ENCODE measurements around the gene ABCB9.
"Not testable (repeated sequence)": the region's sequence is repeated elsewhere in the genome, so short reads cannot be mapped to it uniquely, and the experiment has no call there.

Gene ABCB9

GRCh38 chr12:122965851-122966742, at the start of gene ABCB9:
Gene ABCB9, minus strand, starts transcription at chr12:122966463. Its CDS starts 6,228 bp downstream, at chr12:122960235.
- Mint-ChIP-seq H3K36me3 (ENCODE audit: low read depth) (no peaks in the 10 kb centered on the region), H3K27ac (no peak within 1 kb of the TSS), H3K4me1 (ENCODE audit: low read depth) (peaks cover 8% of the 10 kb centered on the region), H3K9me3 (no peaks in the 10 kb centered on the region), H3K4me3 (peak within 1 kb of the TSS; percentile 59), H3K27me3 (ENCODE audit: low read depth) (no peaks in the 10 kb centered on the region)

DNA sequence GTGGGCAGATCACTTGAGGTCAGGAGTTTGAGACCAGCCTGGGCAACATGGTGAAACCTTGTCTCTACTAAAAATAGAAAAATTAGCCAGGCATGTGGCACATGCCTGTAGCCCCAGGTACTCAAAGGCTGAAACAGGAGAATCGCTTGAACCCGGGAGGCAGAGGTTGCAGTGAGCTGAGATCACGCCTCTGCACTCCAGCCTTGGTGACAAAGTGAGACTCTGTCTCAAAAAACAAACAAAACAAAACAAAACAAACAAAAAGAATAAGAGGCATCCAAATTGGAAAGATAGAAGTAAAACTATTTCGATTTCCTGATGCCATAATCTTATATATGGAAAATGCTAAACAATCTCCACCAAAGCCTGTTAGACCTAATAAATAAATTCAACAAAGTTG, 48.2 kb upstream of the ABCB9 start:
- H3K9me3 Mint-ChIP-seq; H3K27ac Mint-ChIP-seq; H3K27me3 Mint-ChIP-seq (ENCODE audit: low read depth); H3K4me1 Mint-ChIP-seq (ENCODE audit: low read depth); H3K4me3 Mint-ChIP-seq; H3K36me3 Mint-ChIP-seq (ENCODE audit: low read depth): not testable (repeated sequence)

DNA sequence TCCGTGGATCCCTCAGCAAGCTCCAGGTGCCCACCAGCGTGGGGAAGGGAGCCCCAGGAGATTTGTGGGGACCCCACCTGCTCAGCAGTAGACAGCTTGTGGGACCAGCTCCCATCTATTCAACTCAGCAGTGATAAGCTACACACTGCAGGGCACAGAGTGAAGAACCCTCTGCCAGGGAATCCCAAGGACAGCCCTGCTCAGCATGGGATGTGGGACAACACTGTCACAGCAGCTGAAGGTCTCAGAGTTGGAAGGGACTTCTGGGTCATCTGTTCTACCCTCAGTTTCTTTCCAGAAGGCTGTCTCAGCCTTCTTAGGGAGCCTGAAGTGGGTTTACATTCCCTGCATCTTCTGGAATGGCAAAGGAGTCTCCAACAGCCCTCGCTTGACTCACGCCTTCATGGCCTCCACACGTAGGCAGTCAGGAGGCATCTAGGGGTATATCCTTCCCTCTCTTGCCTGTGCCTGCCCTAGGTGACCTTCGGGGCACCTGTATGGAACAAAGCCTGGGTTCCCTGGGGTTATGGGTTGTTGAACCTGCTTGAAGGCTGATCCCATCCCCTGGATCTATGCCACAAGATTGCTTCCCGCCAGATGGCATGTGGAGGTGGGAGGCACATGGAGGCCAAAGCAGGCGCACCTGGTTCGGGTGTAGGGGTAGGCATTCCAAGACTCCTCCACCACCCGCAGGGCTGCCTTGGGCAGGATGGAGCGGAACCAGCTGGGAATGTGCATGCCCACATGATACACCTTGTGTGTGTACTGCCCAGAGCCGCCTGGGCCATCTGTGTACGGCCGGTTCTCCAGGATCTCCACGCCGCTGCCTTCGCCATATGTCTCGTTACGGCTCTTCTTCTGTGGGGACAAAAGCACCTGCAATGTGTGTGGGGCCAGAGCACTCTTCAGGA, 47.2 kb upstream of the ABCB9 start:
- Mint-ChIP-seq H3K4me3 (no peak overlapping the region), H3K27ac (no peak overlapping the region), H3K9me3 (no peaks in the 10 kb centered on the region), H3K36me3 (ENCODE audit: low read depth) (no peaks in the 10 kb centered on the region), H3K27me3 (ENCODE audit: low read depth) (no peaks in the 10 kb centered on the region), H3K4me1 (ENCODE audit: low read depth) (peaks cover 1% of the 10 kb centered on the region)

GRCh38 chr12:123011701-123012100, 45.4 kb upstream of the ABCB9 start:
- Mint-ChIP-seq H3K27ac (no peak overlapping the region), H3K9me3 (no peaks in the 10 kb centered on the region), H3K4me1 (ENCODE audit: low read depth) (no peaks in the 10 kb centered on the region), H3K36me3 (ENCODE audit: low read depth) (no peaks in the 10 kb centered on the region), H3K4me3 (no peak overlapping the region), H3K27me3 (ENCODE audit: low read depth) (no peaks in the 10 kb centered on the region)

- H3K4me3 Mint-ChIP-seq, result no peak overlapping the region
- no peaks in the 10 kb centered on the region for H3K9me3 Mint-ChIP-seq
- H3K4me1 Mint-ChIP-seq (ENCODE audit: low read depth), result no peaks in the 10 kb centered on the region
- no peaks in the 10 kb centered on the region for H3K27me3 Mint-ChIP-seq (ENCODE audit: low read depth)
- H3K36me3 Mint-ChIP-seq (ENCODE audit: low read depth), result no peaks in the 10 kb centered on the region
- no peak overlapping the region for H3K27ac Mint-ChIP-seq
Observed at GRCh38 chr12:123010681-123011080, 44.4 kb upstream of the ABCB9 start.

DNA sequence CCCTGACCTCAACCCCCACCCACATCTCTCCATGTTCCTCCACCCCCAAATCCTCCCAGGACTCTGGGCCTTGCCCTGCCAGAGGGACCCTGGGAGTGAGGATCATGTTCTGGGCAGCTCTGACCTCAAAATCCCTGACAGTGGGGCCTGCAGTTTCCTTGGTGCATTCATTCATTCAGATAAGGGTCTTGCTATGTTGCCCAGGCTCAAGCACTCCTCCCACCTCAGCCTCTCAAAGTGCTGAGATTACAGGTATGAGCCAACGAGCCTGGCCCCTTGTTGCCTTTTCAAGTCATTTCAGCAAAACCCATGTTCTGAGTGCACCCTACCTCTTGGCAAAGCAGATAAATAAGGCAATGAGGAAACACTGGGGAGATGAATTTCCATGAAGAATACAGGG, 43.8 kb upstream of the ABCB9 start:
- no peak overlapping the region for H3K27ac Mint-ChIP-seq

DNA sequence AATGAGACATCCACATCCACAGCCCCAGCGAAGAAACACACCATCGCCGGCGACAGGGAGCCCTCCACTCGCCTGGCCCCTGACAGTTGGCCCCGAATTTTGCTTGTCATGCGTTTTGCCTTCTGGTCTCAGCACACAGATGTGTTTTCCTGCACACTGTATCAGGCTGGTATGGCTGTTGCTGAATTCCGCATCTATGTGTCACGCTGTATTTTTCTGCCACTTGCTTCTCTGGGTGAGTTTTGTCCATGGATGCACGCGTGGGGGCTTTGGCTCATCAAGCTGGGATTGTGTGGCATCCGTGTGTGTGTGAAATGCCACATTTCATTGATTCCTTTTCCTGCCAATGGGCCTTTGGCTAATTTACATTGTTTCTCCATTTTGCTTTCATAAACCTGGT, 40.7 kb upstream of the ABCB9 start:
- Mint-ChIP-seq H3K9me3 (no peaks in the 10 kb centered on the region), H3K27ac (no peak overlapping the region), H3K4me1 (ENCODE audit: low read depth) (no peaks in the 10 kb centered on the region), H3K36me3 (ENCODE audit: low read depth) (no peaks in the 10 kb centered on the region), H3K4me3 (no peak overlapping the region), H3K27me3 (ENCODE audit: low read depth) (no peaks in the 10 kb centered on the region)

More for the DNA sequence above, 43.8 kb upstream of the ABCB9 start:
- Mint-ChIP-seq H3K4me3 (no peak overlapping the region), H3K9me3 (no peaks in the 10 kb centered on the region), H3K4me1 (ENCODE audit: low read depth) (no peaks in the 10 kb centered on the region), H3K27me3 (ENCODE audit: low read depth) (no peaks in the 10 kb centered on the region), H3K36me3 (ENCODE audit: low read depth) (no peaks in the 10 kb centered on the region)

DNA sequence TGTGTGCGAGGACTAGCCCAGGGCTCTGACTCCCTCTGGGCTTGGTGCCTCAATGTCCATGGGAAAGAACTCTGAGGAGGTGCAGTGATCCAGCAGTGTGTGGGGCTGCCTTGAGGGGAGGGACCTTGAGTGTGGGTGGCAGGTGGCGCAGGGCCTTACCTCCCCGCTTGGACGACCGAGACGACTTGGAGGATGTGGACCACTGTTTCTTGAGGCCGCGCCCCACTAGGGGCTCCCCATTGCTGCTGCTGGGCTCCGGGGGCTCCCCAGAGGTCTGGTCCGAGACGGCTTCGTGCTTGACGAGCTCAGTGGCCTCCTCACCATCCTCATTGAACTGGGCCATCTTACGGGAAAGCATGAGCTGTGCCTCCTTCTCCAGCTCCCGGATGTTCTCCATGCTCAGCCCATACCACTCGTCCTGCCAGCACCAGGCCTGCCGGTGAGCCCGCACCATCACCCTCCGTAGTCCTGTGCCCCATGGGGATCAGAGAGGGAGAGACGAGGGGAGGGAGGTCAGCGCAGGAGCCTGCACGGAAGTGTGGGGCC, 38.9 kb upstream of the ABCB9 start:
- Mint-ChIP-seq H3K27me3 (ENCODE audit: low read depth) (no peaks in the 10 kb centered on the region), H3K4me3 (no peak overlapping the region), H3K9me3 (no peaks in the 10 kb centered on the region), H3K36me3 (ENCODE audit: low read depth) (no peaks in the 10 kb centered on the region), H3K4me1 (ENCODE audit: low read depth) (no peaks in the 10 kb centered on the region), H3K27ac (no peak overlapping the region)

DNA sequence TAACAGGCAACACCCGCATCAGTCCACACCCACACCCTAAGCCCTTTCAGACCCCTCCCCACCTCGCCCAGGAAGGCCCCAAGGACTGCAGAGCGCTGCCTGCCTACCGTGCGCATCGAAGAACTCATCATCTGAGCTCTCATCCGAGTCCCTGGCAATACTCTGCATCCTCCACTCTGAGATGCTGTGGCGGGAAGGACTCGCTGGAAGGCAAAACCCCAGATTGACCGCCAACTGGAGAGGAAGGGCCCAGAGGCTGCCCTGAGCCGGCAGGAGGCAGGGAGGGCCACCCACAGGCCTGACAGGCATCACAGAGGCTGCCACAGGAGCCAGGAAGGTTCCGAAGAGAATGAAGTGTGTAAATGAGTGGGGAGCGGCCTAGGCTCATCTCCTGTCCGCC, 38.0 kb upstream of the ABCB9 start:
- Mint-ChIP-seq H3K4me3 (no peak overlapping the region), H3K27ac (no peak overlapping the region), H3K9me3 (no peaks in the 10 kb centered on the region), H3K27me3 (ENCODE audit: low read depth) (no peaks in the 10 kb centered on the region), H3K36me3 (ENCODE audit: low read depth) (no peaks in the 10 kb centered on the region), H3K4me1 (ENCODE audit: low read depth) (no peaks in the 10 kb centered on the region)

GRCh38 chr12:123003257-123003656, 37.0 kb upstream of the ABCB9 start:
- no peak overlapping the region for H3K4me3 Mint-ChIP-seq
- H3K36me3 Mint-ChIP-seq (ENCODE audit: low read depth), result no peaks in the 10 kb centered on the region
- no peak overlapping the region for H3K27ac Mint-ChIP-seq
- no peaks in the 10 kb centered on the region for H3K27me3 Mint-ChIP-seq (ENCODE audit: low read depth)
- H3K9me3 Mint-ChIP-seq, result no peaks in the 10 kb centered on the region
- no peaks in the 10 kb centered on the region for H3K4me1 Mint-ChIP-seq (ENCODE audit: low read depth)

GRCh38 chr12:123001464-123001863, 35.2 kb upstream of the ABCB9 start:
- H3K9me3 Mint-ChIP-seq, result no peaks in the 10 kb centered on the region

GRCh38 chr12:123000578-123000977, 34.3 kb upstream of the ABCB9 start:
- Mint-ChIP-seq H3K9me3 (no peaks in the 10 kb centered on the region), H3K27ac (no peak overlapping the region), H3K27me3 (ENCODE audit: low read depth) (no peaks in the 10 kb centered on the region), H3K36me3 (ENCODE audit: low read depth) (no peaks in the 10 kb centered on the region), H3K4me3 (no peak overlapping the region), H3K4me1 (ENCODE audit: low read depth) (no peaks in the 10 kb centered on the region)

More at GRCh38 chr12:123001464-123001863, 35.2 kb upstream of the ABCB9 start:
- Mint-ChIP-seq H3K4me3 (no peak overlapping the region), H3K27me3 (ENCODE audit: low read depth) (no peaks in the 10 kb centered on the region), H3K27ac (no peak overlapping the region), H3K36me3 (ENCODE audit: low read depth) (no peaks in the 10 kb centered on the region), H3K4me1 (ENCODE audit: low read depth) (no peaks in the 10 kb centered on the region)

- Mint-ChIP-seq H3K9me3 (no peaks in the 10 kb centered on the region), H3K4me3 (no peak overlapping the region), H3K36me3 (ENCODE audit: low read depth) (no peaks in the 10 kb centered on the region), H3K4me1 (ENCODE audit: low read depth) (no peaks in the 10 kb centered on the region), H3K27me3 (ENCODE audit: low read depth) (no peaks in the 10 kb centered on the region), H3K27ac (no peak overlapping the region)
Observed at GRCh38 chr12:122999986-123000420, 33.7 kb upstream of the ABCB9 start.

DNA sequence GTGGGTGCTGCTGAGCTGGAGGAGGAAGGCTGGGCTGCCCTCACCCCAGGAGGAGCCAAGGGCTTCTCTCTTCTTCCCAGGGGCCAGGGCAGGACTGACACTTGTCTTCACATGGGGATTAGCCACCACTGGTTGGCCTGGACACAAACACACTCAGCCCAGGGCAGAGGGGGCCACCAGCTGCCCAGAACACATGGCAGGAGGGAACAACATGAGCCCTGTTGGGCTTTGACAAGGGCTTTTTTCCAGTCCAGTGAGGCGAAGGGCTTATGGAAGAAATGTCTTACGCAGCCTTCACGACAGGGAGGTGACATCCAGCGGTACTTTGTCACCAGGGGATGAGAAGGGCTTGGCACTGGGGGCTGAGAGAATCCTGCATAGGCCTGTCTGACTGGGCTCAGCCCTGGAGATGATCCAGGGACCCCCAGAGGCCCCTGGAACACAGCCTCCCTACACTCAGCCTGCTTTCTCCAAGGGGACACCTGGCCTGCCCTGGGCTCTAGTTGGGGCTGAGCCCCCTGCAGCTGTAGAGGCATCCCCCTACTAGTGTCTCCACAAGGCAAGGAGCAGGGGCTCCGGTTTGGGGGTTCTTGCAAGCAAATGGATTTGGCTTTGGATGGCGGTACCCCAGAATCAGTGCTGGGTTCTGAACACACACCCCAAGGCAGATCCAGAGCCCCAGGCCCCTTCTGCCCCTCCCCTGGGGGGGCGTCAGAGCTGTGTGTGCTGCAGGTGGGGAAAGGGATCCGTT, 33.1 kb upstream of the ABCB9 start:
- H3K27ac Mint-ChIP-seq, result no peak overlapping the region
- H3K4me3 Mint-ChIP-seq, result no peak overlapping the region
- H3K27me3 Mint-ChIP-seq (ENCODE audit: low read depth), result no peaks in the 10 kb centered on the region
- H3K9me3 Mint-ChIP-seq, result no peaks in the 10 kb centered on the region
- H3K36me3 Mint-ChIP-seq (ENCODE audit: low read depth), result no peaks in the 10 kb centered on the region
- H3K4me1 Mint-ChIP-seq (ENCODE audit: low read depth), result no peaks in the 10 kb centered on the region

All from T-helper 1 cell treated with Interleukin-12 subunit alpha and Interleukin-12 subunit beta and Interleukin-4 antibody, amounts not matched to agents 30 μg/mL and 1 μg/mL, for 36 hours (primary cell).